Activated CD4-positive, alpha-beta memory T cell treated with anti-CD3 and anti-CD28 coated beads for 36 hours (primary cell): ENCODE measurements around the gene FIBP. TPM values are rescaled to one million over a fixed set of nuclear protein-coding genes. Genes with fewer than 3 reads are reported as not detected.

Source experiments
- CTCF ChIA-PET: fragments of 350-600 bp; sonication (Branson Sonifier 250); formaldehyde crosslinking; loops from one replicate; lab custom pipeline; 2021; ENCODE audit warnings: antibody characterized with exemption, inconsistent platforms; lab: Charles Lee
- POLR2A ChIA-PET: fragments of 350-600 bp; sonication (Branson Sonifier 250); formaldehyde crosslinking; loops from one replicate; lab custom pipeline; 2021; ENCODE audit warnings: antibody characterized with exemption; lab: Charles Lee
- DNase-seq: peaks from one replicate; pipeline ENCODE4 v3.0.0-alpha.2; 2020
- H3K27ac Mint-ChIP-seq: one replicate; pipeline ENCODE4 v1.8.0; 2021; ENCODE audit warnings: mixed read lengths
- H3K27me3 Mint-ChIP-seq: one replicate; pipeline ENCODE4 v1.8.0; 2021; ENCODE audit warnings: mixed read lengths
- H3K36me3 Mint-ChIP-seq: one replicate; pipeline ENCODE4 v1.8.0; 2021; ENCODE audit warnings: mixed read lengths
- H3K4me1 Mint-ChIP-seq: one replicate; pipeline ENCODE4 v1.8.0; 2021; ENCODE audit warnings: low read depth, mixed read lengths
- H3K4me3 Mint-ChIP-seq: one replicate; pipeline ENCODE4 v1.8.0; 2021; ENCODE audit warnings: mild to moderate bottlenecking, mixed read lengths
- H3K9me3 Mint-ChIP-seq: one replicate; pipeline ENCODE4 v1.8.0; 2021; ENCODE audit warnings: mixed read lengths
- intact Hi-C: fragments of 100-400 bp; cut with micrococcal nuclease; formaldehyde crosslinking; loops from one replicate; pipeline ENCODE4 v1.15.1; 2023
- total RNA-seq, 2 experiments: library from RNA; stranded (reverse); gene quantifications; one replicate each; pipeline ENCODE4 v1.2.3, GENCODE V29; 2021

Gene FIBP
- 100 to 1,000 TPM in 1 of 2 experiments, 10 to 100 TPM in 1; 94.2 to 101 TPM for total RNA-seq

DNA sequence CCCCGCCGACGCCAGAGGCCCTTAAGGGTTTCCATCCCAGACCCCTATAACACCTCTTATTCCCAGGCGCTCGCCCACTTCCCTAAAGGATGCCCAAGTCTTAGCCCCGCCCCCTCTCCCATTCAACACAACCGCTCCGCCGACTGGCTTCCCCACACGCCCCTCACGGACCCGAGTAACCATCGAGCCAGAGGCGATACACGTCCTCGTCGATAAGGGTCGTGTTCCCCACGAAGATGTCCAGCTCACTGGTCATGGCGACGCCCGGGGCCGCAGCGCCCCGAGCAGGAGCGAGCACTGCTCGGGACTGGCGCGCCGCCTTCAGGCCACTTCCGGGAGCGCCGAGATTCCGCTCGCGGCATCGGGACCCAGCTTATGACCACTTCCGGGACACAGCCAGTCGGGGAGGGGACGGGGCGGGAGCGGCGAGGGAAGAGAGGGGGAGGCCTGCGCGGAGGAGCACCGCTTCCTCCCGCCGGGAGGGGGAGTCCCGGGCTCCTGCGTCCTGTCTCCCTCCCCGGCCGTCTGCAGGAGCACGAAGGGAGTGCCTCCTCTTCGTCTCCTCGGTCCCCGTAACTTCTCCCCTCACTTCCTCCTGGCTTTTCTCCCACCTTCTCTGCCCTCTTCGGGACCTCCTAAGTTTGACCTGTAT lies at the start of gene FIBP:
TSS of gene FIBP (minus strand) at position 309 of the 652 bp plus-strand sequence. CDS start at position 256, 53 bp downstream.
- H3K27me3 Mint-ChIP-seq = no peaks in the 10 kb centered on the region
- ChIA-PET CTCF (interaction anchor here (0.7 to 9.5 kb wide), 31 partner anchors 8 to 275 kb away, joined by 3 to 277 read pairs (median 4); partner anchors contain the start of genes AP5B1, BANF1, CFL1 and CST6), POLR2A (interaction anchor here (0.9 to 7.5 kb wide), 13 partner anchors 9 to 176 kb away, joined by 3 to 98 read pairs (median 4); partner anchors contain the start of genes CFL1, CTSW, FOSL1 and KAT5)
- intact Hi-C loops = loop anchor here (1.0 to 2.0 kb wide), 4 partner anchors 15 to 73 kb away; partner anchors contain the start of genes CFL1, EFEMP2 and SART1
- peak within 1 kb of the TSS; percentile 89 for H3K27ac Mint-ChIP-seq
- H3K36me3 Mint-ChIP-seq = peaks cover 39% of the 10 kb centered on the region
- no peaks in the 10 kb centered on the region for H3K9me3 Mint-ChIP-seq
- H3K4me1 Mint-ChIP-seq = peaks cover 57% of the 10 kb centered on the region
- peak within 1 kb of the TSS; percentile 99 for H3K4me3 Mint-ChIP-seq
- peak; percentile 98 for DNase-seq

DNA sequence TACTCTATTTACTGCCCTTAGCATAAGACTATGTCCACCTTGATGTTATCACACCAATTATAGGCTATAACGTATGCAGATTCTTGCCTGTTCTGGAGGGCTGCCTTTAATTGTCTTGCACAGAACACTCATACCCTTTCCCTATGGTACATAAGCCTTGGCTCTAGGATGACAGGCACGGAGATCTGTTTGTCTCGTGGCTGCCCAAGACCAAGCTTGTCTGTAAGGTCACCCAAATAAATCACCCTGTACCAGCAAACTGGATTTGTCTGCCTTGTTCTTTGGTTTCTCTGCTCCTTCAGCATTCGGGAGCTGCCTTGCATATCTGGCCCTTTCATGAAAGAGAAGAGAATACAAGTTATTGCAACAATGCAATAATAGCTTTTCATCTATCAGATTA lies 49.5 kb upstream of the FIBP start:
- no peaks in the 10 kb centered on the region for H3K36me3 Mint-ChIP-seq
- H3K4me1 Mint-ChIP-seq = peaks cover 9% of the 10 kb centered on the region
- CTCF ChIA-PET = interaction anchor here (1.7 kb wide), 2 partner anchors 51 to 158 kb away, joined by 3 to 4 read pairs; no protein-coding TSS in a partner anchor
- intact Hi-C loops = no loop called here
- no peaks in the 10 kb centered on the region for H3K9me3 Mint-ChIP-seq
- POLR2A ChIA-PET = interaction anchor here (0.8 to 1.0 kb wide), 2 partner anchors 13 to 19 kb away, joined by 3 to 4 read pairs; partner anchors contain the start of genes C11orf68 and DRAP1
- DNase-seq = no peak
- no peak overlapping the region for H3K27ac Mint-ChIP-seq
- peaks cover 2% of the 10 kb centered on the region for H3K27me3 Mint-ChIP-seq
- no peak overlapping the region for H3K4me3 Mint-ChIP-seq

DNA sequence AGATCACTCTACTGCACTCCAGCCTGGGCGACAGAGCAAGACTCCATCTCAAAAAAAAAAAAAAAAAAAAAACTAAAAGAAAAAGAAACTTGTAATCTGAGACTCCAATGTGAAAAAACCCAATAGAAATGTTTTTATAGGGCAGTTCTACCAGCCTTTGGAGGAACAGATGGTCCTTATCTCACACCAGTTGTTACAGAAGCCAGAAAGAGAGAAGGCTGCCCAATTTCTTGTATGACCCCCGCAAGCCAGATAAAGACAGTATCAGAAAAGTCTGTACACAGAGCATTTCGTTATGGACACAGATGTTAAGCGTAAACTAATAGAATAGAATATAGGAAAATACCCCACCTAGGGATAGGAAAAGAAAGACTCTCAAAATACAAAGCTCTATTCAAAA lies 45.7 kb upstream of the FIBP start:
- no peak overlapping the region for H3K4me3 Mint-ChIP-seq
- H3K27ac Mint-ChIP-seq = no peak overlapping the region
- H3K36me3 Mint-ChIP-seq = no peaks in the 10 kb centered on the region
- peaks cover 2% of the 10 kb centered on the region for H3K27me3 Mint-ChIP-seq
- peaks cover 6% of the 10 kb centered on the region for H3K4me1 Mint-ChIP-seq
- ChIA-PET CTCF (interaction anchor here (1.1 kb wide), 1 partner anchor 9 kb away, joined by 4 read pairs; no protein-coding TSS in a partner anchor), POLR2A (no interaction called here)
- DNase-seq = no peak
- intact Hi-C loops = no loop called here
- H3K9me3 Mint-ChIP-seq = no peaks in the 10 kb centered on the region

DNA sequence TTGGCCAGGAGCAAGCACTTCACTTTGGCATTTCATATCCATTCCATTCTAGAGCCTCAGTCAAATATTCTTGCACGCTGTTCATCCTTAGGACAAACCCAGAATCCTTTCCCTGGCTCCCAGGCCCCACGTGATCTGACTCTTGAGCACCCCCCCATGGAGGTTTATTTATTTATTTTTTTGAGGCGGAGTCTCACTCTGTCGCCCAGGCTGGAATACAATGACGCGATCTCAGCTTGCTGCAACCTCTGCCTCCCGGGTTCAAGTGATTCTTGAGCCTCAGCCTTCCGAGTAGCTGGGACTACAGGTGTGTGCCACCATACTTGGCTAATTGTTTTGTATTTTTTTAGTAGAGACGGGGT lies 44.3 kb upstream of the FIBP start:
- POLR2A ChIA-PET = no interaction called here
- Mint-ChIP-seq H3K4me1 (peaks cover 19% of the 10 kb centered on the region), H3K4me3 (no peak overlapping the region), H3K27ac (no peak overlapping the region), H3K9me3 (no peaks in the 10 kb centered on the region), H3K27me3 (no peaks in the 10 kb centered on the region), H3K36me3 (no peaks in the 10 kb centered on the region)
- intact Hi-C loops = no loop called here
- CTCF ChIA-PET = interaction anchor here (1.0 to 2.7 kb wide), 3 partner anchors 8 to 90 kb away, joined by 3 to 14 read pairs (median 4); no protein-coding TSS in a partner anchor
- DNase-seq = no peak

DNA sequence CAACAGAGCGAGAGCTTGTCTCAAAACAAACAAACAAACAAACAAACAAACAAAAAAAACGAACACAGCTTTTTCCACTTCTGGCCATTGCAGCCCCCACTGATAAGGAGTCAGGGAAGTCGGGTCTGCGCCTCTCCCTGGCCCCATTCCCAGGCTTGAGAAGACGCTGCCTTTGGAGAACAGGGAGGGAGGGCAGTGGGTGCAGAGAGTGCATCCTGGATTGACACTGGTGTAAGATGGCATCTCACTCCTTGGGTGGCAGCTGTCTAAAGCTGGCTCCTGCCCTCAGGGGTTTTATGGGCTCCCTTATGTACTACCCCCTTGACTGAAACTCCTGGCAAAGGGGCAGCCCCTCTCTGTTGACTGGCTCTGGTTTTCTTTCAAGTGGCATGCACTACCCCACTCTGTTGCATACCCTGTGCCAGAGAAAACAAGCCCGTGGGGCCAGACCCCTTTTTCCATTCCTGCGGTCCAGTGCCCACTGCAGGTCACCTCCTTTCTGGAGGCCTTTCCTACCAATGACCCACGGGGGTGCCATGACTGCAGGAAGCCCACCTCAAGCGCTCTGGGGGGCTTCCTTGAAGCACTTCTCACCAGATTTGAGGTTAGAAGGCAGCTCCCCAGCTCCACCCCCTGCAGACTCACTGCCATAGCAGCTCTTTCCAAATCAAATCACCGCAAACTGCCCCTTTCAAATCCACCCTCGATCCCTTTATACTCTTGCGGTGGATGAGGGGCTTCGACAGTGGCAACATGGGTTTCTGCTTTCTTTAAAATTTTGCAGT lies 43.7 kb upstream of the FIBP start:
- H3K27me3 Mint-ChIP-seq = no peaks in the 10 kb centered on the region
- H3K36me3 Mint-ChIP-seq = peaks cover 2% of the 10 kb centered on the region
- peaks cover 24% of the 10 kb centered on the region for H3K4me1 Mint-ChIP-seq
- no peak overlapping the region for H3K27ac Mint-ChIP-seq
- H3K9me3 Mint-ChIP-seq = no peaks in the 10 kb centered on the region
- intact Hi-C loops = no loop called here
- ChIA-PET POLR2A (no interaction called here), CTCF (interaction anchor here (1.0 to 2.7 kb wide), 4 partner anchors 9 to 90 kb away, joined by 3 to 14 read pairs (median 4); no protein-coding TSS in a partner anchor)
- no peak for DNase-seq
- no peak overlapping the region for H3K4me3 Mint-ChIP-seq

DNA sequence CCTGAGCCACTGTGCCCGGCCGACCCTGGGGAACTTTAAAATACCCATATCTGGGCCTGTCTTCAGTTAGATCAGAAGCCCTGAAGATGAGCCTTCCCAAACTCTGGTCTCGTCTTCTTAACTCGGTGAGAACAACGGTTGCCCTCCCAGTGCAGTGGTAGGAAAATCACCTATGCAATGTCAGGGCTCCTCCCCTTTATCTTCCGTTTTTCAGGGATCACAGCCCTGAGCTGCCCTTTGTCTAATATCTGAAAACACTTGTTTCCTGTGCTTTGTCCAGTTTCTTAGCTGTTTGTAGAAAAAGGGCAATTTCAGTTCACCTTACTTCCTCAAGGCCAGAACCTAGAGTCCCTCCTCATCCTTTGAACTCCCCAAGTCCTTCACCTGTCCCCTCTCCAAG lies 40.4 kb upstream of the FIBP start:
- Mint-ChIP-seq H3K9me3 (no peaks in the 10 kb centered on the region), H3K27me3 (no peaks in the 10 kb centered on the region), H3K4me3 (peak overlapping the region; percentile 67), H3K4me1 (peaks cover 26% of the 10 kb centered on the region), H3K36me3 (peaks cover 2% of the 10 kb centered on the region), H3K27ac (peak overlapping the region; percentile 96)
- CTCF ChIA-PET = interaction anchor here (1.1 to 1.8 kb wide), 2 partner anchors 44 to 148 kb away, joined by 3 to 12 read pairs; no protein-coding TSS in a partner anchor
- intact Hi-C loops = loop anchor here (1.0 to 2.0 kb wide), 4 partner anchors 9 to 40 kb away; partner anchors contain the start of genes C11orf68, DRAP1 and FIBP
- POLR2A ChIA-PET = interaction anchor here (0.7 to 1.5 kb wide), 3 partner anchors 27 to 423 kb away, joined by 3 to 4 read pairs (median 3); no protein-coding TSS in a partner anchor
- DNase-seq = no peak

DNA sequence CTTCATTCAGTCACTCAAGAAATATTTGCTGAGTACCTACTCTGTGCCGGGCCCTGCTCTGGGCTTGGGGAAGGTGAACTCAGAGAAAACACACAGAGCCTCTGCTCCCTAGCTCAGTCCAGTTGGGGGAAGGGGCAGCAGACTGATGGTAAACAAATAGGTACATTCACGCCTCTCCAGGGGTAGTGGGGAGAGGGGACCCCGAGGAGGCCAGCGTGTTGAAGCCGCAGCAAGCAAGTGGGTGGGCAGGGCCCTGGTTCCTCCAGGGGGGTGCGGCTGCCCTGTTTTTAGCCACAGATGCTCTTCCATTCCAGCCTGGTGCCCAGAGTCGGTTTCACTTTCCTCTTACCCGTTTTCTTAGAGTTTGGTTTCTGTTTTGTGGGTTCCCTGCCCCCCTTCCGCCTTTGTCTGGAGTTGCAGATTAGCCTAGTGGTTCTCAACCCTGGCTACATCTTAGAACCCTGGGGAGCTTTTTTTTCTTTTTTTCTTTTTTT lies 39.7 kb upstream of the FIBP start:
- peak; percentile 89 for DNase-seq
- H3K27me3 Mint-ChIP-seq = no peaks in the 10 kb centered on the region
- ChIA-PET POLR2A (interaction anchor here (0.7 to 1.5 kb wide), 3 partner anchors 28 to 423 kb away, joined by 3 to 4 read pairs (median 3); no protein-coding TSS in a partner anchor), CTCF (interaction anchor here (1.1 to 1.8 kb wide), 2 partner anchors 43 to 148 kb away, joined by 3 to 12 read pairs; no protein-coding TSS in a partner anchor)
- H3K4me1 Mint-ChIP-seq = peaks cover 26% of the 10 kb centered on the region
- H3K4me3 Mint-ChIP-seq = peak overlapping the region; percentile 67
- intact Hi-C loops = loop anchor here (1.0 to 2.0 kb wide), 4 partner anchors 9 to 39 kb away; partner anchors contain the start of genes C11orf68, DRAP1 and FIBP
- peaks cover 2% of the 10 kb centered on the region for H3K36me3 Mint-ChIP-seq
- no peaks in the 10 kb centered on the region for H3K9me3 Mint-ChIP-seq
- H3K27ac Mint-ChIP-seq = peak overlapping the region; percentile 96

DNA sequence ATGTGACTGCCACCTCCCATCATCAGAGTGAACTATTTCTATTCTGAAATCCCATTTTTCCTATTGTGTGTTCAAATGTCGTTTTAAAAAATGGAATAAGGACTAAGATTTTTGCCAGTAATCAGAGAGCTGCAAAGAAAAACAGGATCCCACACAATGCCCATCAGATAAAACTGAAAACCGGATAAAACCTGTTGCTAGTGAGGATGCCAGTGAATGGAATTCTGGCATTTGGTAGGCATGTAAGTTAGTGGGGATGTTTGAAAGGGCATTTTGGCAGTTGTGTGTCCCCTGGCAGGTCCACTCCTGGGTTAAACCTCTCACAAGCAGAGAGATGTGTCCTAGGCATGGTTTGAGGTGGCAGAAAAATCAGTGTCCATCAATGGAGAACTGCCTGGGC lies 37.1 kb upstream of the FIBP start:
- ChIA-PET CTCF (interaction anchor here (1.1 kb wide), 1 partner anchor 37 kb away, joined by 3 read pairs; no protein-coding TSS in a partner anchor), POLR2A (interaction anchor here (1.5 kb wide), 1 partner anchor 12 kb away, joined by 4 read pairs; no protein-coding TSS in a partner anchor)
- H3K27me3 Mint-ChIP-seq = no peaks in the 10 kb centered on the region

DNA sequence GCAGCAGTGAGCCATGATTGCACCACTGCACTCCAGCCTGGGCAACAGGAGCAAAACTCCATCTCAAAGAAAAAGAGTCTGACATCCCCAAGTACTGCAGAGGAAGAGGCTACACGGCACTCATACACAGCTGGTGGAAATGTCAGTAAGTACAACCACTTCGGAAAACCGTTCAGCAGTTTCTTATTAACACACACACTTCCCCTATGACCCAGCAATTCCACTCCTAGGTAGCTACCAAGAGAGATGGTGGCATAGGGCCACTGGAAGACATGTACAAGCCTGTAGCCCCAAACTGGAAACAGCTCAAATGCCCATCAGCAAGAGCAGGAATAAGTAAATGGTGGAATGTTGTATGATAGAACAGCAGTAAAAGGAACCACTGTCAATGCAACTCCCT lies 34.3 kb upstream of the FIBP start:
- H3K9me3 Mint-ChIP-seq = no peaks in the 10 kb centered on the region
- ChIA-PET POLR2A (interaction anchor here (1.2 to 1.5 kb wide), 2 partner anchors 33 to 39 kb away, joined by 3 to 4 read pairs; partner anchors contain the start of gene SART1), CTCF (interaction anchor here (1.0 to 1.7 kb wide), 4 partner anchors 34 to 142 kb away, joined by 3 to 5 read pairs (median 4); partner anchors contain the start of genes AP5B1 and FIBP)
- no peak overlapping the region for H3K4me3 Mint-ChIP-seq
- intact Hi-C loops = no loop called here
- DNase-seq = no peak
- peaks cover 23% of the 10 kb centered on the region for H3K4me1 Mint-ChIP-seq
- H3K27me3 Mint-ChIP-seq = no peaks in the 10 kb centered on the region
- peak overlapping the region; percentile 57 for H3K27ac Mint-ChIP-seq
- H3K36me3 Mint-ChIP-seq = peaks cover 12% of the 10 kb centered on the region

More for the DNA sequence above, 37.1 kb upstream of the FIBP start:
- Mint-ChIP-seq H3K4me3 (no peak overlapping the region), H3K4me1 (peaks cover 33% of the 10 kb centered on the region), H3K36me3 (peaks cover 11% of the 10 kb centered on the region), H3K27ac (peak overlapping the region; percentile 47), H3K9me3 (no peaks in the 10 kb centered on the region)
- no peak for DNase-seq
- intact Hi-C loops = no loop called here

DNA sequence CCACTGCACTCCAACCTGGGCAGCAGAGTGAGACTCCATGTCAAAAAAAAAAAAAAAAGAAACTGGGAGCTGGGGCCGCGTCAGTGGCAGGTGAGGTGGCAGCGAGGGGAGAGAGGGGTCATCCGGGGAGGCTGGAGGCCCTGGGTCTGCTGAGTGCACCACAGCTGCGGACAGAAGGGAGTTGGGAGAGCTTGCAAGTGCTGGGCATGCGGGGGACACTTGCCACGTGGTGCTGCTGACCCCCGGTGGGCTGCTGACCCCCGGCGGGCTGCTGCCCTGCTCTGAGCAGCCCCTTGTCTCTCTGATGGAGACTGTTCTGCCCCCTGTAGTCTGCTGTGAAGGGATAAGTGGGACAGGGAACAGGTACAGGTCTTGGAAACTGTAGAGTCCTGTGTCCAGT lies 33.6 kb upstream of the FIBP start:
- Mint-ChIP-seq H3K27me3 (no peaks in the 10 kb centered on the region), H3K27ac (no peak overlapping the region), H3K4me1 (peaks cover 22% of the 10 kb centered on the region), H3K36me3 (peaks cover 15% of the 10 kb centered on the region), H3K9me3 (no peaks in the 10 kb centered on the region), H3K4me3 (no peak overlapping the region)
- intact Hi-C loops = no loop called here
- no peak for DNase-seq
- ChIA-PET CTCF (interaction anchor here (1.0 kb wide), 1 partner anchor 67 kb away, joined by 3 read pairs; no protein-coding TSS in a partner anchor), POLR2A (interaction anchor here (1.5 kb wide), 1 partner anchor 32 kb away, joined by 4 read pairs; no protein-coding TSS in a partner anchor)
